HG03457 (cell line): ENCODE measurements around the gene TPCN2.

Experiments used
- ATAC-seq: cut with Tn5 transposase; IDR thresholded peaks from one replicate; pipeline ENCODE4 v1.9.1; 2021; ENCODE audit warnings: moderate number of reproducible peaks; ENCODE audit not compliant: unreplicated experiment

The TPCN2 gene

DNA sequence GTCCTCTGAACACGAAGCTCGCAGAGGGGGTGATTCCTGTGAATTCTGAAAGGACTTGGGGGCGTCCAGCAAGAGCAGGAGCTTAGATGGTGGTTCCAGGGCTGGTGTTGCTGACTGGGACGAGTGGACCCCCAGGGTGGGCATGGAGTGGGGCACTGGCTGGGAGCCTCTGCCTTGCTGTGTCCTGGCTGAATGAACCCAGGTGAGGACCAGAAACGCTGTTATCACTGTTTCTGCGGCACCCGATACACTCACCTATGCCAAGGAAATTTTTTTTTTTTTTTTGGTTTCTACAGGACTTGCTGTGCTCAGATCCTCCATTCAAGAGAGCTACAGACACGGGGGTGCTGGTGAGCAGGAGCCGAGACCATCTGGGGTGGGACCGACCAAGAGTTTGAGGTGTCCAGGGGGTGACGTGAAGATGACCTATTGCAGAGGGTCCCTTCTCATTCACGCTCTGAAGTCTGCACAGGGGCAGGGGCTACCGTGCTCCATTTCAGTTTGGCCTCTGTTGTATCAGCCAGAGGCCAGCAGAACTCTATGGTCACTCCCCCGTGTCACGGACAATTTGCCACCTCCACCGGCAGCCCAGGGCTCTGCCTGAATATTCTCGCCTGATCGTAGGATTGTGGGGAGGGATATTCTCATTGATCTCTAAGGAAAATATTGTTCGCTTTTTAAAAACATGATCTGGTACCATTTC lies 110.6 kb downstream of the TPCN2 start:
- no peak for ATAC-seq

- no peak for ATAC-seq
Observed at GRCh38 chr11:69160296-69161116, 111.8 kb downstream of the TPCN2 start.

- ATAC-seq, result no peak
Observed at GRCh38 chr11:69161117-69161407, 112.3 kb downstream of the TPCN2 start.

GRCh38 chr11:69162505-69162904 lies 113.8 kb downstream of the TPCN2 start:
- ATAC-seq, result no peak

DNA sequence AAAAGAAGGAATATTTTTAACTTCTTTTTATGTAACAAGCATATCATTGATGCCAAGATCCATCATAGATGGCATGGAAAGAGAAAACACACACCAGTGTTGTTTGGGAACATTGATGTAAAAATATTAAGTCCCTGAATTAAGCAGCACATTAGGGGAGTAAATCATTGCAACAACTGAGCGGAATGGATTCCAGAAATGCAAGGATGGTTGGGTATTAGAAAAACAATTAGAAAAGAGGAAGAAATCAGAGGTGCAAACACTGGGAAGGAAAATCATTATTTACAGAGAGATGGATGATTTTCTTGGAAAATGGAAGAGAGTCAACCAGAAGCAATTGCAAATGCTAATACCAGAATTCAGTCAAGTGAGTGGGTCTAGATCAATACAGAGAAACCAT lies 115.1 kb downstream of the TPCN2 start:
- no peak for ATAC-seq

DNA sequence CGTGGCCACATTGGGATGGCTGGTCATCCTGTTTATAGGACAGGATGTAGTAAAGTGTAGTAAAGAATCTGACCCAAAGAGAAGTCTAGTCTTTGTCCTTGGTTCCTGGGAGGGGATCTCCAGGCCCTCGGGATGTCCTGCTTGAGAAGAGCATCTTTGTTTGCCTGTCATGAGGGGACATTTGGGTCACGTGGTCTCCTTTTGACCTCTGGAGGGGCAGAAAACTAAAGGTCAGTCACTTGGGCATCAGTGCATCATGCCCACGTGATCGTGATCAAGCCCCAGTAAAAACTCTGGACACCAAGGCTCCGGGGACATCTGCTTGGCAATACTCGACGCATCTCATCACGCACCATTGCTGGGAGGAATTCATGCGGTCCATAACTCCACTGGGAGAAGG lies 116.1 kb downstream of the TPCN2 start:
- ATAC-seq, result no peak

DNA sequence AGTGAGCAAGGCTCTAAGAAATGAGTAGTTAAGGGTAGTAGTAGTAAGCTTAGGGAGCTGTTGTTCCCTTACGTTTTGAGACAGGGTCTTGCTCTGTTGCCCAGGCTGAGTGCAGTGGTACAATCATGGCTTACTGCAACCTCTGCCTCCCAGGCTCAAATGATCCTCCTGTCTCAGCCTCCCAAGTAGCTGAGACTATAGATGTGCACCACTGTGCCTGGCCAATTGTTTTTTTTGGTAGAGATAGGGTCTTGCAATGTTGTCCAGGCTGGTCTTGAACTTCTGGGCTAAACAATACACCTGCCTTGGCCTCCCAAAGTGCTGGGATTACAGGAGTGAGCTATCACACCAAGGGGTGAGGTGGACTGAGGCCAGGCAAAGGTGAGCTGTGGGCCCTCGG lies 117.0 kb downstream of the TPCN2 start:
- no peak for ATAC-seq

DNA sequence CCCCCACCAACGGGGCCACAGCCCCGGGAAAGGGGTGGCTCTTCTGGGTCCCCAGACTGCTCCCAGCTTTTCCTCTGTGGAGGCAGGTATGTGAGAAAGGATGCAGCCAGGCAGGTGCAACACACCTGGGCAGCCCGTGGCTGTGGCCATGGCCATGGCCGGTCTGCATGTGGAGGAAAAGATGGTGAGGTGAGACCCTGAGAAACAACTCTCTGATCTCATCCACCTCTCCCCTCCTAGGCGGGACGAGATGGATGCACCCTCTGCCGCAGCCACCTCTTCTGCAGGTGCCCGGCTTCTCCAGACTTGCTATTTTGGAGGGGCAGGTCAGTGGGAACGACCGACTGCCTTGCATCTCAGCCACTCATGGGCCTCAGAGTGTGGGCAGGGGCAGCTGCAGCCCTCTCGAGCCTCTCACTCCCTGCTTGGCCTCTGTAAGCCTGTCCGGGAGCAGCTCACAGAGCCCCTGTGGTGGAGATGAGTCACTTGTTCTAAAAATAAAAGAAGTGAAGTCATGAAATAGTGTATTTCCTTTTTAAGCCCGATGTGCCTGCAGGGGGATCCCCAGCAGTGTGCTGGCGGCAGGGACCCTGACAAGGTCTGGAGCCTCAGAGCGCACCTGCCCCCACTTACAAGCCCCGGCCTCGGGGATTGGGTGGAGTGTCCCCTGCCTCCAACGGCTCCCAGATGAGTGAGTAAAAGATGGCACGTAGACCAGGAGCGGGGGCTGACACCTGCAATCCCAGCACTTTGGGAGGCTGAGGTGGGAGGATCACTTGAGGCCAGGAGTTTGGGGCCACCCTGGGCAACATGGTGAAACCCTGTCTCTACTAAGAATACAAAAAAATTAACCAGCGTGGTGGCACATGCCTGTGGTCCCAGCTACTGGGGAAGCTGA lies 117.7 kb downstream of the TPCN2 start:
- peak; percentile 80 for ATAC-seq

- ATAC-seq, result no peak
Observed at GRCh38 chr11:69167130-69167915, 118.6 kb downstream of the TPCN2 start.

- ATAC-seq, result no peak
Observed at GRCh38 chr11:69167916-69168691, 119.4 kb downstream of the TPCN2 start.

GRCh38 chr11:69169479-69169878 lies 120.7 kb downstream of the TPCN2 start:
- ATAC-seq, result no peak

DNA sequence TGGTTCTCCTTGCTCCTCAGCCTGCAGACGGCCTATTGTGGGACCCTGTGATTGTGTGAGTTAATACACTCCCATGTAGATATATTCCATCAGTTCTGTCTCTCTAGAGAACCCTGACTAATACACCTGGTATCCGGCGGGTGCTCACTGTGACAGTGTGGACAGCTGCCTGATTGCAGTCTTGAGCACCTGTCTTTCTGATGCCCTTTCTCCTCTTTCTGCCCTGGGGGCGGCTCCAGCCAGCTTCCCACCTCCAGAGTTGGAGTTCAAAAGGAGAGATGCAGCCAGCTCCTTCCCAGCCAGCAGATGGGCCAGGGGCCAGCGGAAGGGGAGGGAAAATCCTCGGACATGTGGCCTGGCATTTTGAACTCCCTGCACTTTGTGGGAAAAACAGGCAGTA lies 122.0 kb downstream of the TPCN2 start:
- ATAC-seq, result no peak

DNA sequence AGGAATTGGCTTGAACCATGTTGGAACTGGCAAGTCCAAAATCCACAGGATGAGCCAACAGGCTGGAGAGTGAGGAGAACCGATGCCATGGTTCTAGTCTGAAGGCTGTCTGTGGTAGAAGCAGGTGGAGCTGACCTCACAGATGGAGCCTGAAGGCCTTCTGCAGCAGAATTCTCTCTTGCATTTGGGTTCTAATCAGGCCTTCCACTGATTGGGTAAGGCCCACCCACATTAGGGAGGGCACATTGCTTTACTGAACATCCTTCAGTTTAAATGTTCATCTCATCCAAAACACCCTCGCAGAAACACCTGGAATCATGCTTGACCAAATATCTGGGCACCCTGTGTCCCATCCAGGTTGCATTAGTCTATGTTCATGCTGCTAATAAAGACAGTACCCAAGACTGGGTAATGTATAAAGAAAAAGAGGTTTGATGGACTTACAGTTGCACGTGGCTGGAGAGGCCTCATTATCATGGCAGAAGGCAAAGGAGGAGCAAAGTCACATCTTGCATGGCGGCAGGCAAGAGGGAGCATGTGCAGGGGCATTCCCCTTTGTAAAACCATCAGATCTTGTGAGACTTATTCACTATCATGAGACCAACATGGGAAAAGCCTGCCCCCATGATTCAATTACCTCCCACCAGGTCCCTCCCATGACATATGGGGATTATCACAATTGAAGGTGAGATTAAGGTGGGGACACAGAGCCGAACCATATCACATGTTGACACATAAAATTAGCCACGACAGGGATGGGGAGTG lies 122.9 kb downstream of the TPCN2 start:
- ATAC-seq, result no peak

GRCh38 chr11:69172674-69173073 lies 123.9 kb downstream of the TPCN2 start:
- no peak for ATAC-seq

- ATAC-seq, result no peak
Observed at GRCh38 chr11:69173331-69173730, 124.6 kb downstream of the TPCN2 start.

GRCh38 chr11:69173925-69174581 lies 125.3 kb downstream of the TPCN2 start:
- ATAC-seq, result no peak

DNA sequence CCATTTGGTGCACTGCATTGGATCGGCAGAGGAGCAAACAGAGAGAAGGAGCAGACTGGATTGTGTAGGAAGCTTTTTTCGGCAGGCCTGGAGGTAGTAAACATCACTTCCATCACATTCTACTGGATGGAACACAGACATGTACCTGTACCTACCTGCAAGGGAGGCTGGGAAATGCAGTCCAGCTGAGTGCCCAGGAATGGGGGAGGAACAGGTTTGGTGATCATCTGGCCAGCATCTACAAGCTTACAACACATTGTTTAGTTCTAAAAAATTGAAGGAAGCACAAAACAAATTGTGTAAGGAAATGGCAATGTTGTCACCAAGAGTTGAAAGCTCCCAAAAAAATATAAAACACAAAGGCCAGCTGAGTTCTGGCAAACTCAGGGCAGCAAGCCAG lies 126.1 kb downstream of the TPCN2 start:
- ATAC-seq, result no peak

DNA sequence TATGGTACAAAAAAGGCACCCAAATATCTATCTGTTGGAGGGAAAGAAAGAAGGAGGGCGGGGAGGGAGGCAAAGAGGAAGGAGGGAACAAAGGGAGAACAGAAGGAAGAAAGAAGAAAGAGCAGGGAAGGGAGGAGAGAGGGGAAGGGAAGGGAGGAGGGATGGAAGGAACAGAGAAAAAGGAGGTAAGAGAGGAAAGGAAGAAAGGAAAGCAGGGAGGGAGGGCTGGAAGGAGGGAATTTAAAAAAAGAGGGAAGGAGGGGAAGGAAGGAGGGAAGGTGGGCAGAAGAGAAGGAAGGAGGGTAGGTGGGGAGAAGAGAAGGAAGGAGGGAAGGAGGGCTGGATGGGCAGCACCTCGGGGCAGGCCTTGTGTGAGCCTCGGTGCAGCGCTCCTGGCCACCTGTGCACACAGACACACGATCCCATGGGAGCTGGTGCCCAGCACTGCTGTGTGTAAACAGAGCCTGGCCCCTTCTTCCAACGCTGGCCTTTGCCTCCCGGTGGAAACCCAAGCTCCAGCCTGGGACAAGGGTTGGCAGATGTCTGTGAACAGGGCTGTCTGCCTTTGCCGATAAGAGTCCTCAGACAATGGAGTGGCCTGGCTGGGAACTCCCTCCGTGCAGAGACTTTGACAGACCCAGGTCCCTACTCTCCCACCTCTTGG lies 130.2 kb downstream of the TPCN2 start:
- ATAC-seq, result no peak
